GM23338 (cell line): Measurements from ENCODE around the gene PDE4B.

Experiments
- CTCF ChIP-seq, 2 experiments: fragments of 200-600 bp in 1 of 2; sonication (generic) in 1 of 2; conservative IDR thresholded peaks; 2 replicates each; pipeline versions ENCODE4 v1.5.1 to v1.6.1; 2016 to 2017; ENCODE audit warnings: antibody characterized with exemption in 2 of 2, low read depth in 2 of 2, mild to moderate bottlenecking in 2 of 2, moderate library complexity in 1 of 2
- EZH2phosphoT487 ChIP-seq: fragments of 200-600 bp; sonication (generic); IDR thresholded peaks from one replicate; pipeline ENCODE4 v1.8.1; 2018; ENCODE audit warnings: antibody characterized with exemption; ENCODE audit not compliant: unreplicated experiment
- POLR2AphosphoS5 ChIP-seq: IDR thresholded peaks from 2 replicates; pipeline ENCODE4 v1.6.1; 2016; ENCODE audit warnings: antibody characterized with exemption, low read depth
- REST ChIP-seq: IDR thresholded peaks from one replicate; pipeline ENCODE4 v1.6.1; 2018; ENCODE audit warnings: antibody characterized with exemption; ENCODE audit not compliant: unreplicated experiment
- ZNF462 ChIP-seq: fragments of 250-450 bp; sonication (Bioruptor Pico); IDR thresholded peaks from 2 replicates; pipeline ENCODE4 v1.5.0; 2020; ENCODE audit warnings: mild to moderate bottlenecking, moderate library complexity

GRCh38 chr1:66291531-66291864 lies 498.8 kb downstream of the PDE4B start:
- TF ChIP-seq ZNF462: no peak
- no peak for TF ChIP-seq CTCF (conservative IDR thresholded peaks at IDR 0.05; ENCODE audit: low read depth in 2 of 2)
- TF ChIP-seq EZH2phosphoT487: no peak
- no peak for TF ChIP-seq POLR2AphosphoS5
- TF ChIP-seq REST: no peak
